K562 (cell line): ENCODE data around the gene ASB18. TPM values are rescaled to one million over a fixed set of nuclear protein-coding genes. Genes with fewer than 3 reads are reported as not detected.
A peak's percentile ranks its signal among the peaks of the same experiment; 100 is the strongest.

Experiments
- ATAC-seq: fragments of 200-7000 bp; cut with Tn5 transposase; 3 replicates; pipeline ENCODE4 v1.9.1; 2020; ENCODE audit warnings: moderate library complexity
- BruUV-seq: library from RNA; stranded (reverse); fragments of 400-500 nt; replicated peaks from 2 replicates; lab custom pipeline; 2021; lab: Mats Ljungman, UMichigan
- CTCF ChIA-PET: fragments of 300-600 bp; formaldehyde crosslinking; extraction: SDS; loops from one replicate; lab custom pipeline; 2021; ENCODE audit warnings: low intra/inter-chr PET ratio; lab: Yijun Ruan, JAX
- POLR2A ChIA-PET: fragments of 300-600, 350-650 bp; sonication (Branson Sonifier 250); formaldehyde crosslinking; extraction: SDS; loops from one replicate; lab custom pipeline; 2021; ENCODE audit warnings: antibody characterized with exemption, inconsistent platforms; lab: Yijun Ruan, JAX
- DNase-seq, 4 experiments: peaks; one replicate each; pipeline versions ENCODE4 v3.0.0 to v3.0.0-alpha.2; 2011 to 2018; ENCODE audit warnings: low spot score in 3 of 4, mixed read lengths in 3 of 4; ENCODE audit errors: extremely low read depth in 1 of 4
- FAIRE-seq: peaks from 2 replicates; lab custom pipeline; 2011; peaks lifted over from hg19 to GRCh38; lab: Jason Lieb, UNC
- H2AFZ ChIP-seq: 2 replicates; pipeline ENCODE4 v1.6.0; 2011; ENCODE audit warnings: low read depth, low read length, control low read depth, inconsistent platforms
- H3K27ac ChIP-seq: fragments of 200-600 bp; 3 replicates; pipeline ENCODE4 v1.8.0; 2011; ENCODE audit warnings: low read depth, mild to moderate bottlenecking, control low read depth, inconsistent platforms, low read length, moderate library complexity, mixed read lengths; ENCODE audit errors: extremely low read depth
- H3K27me3 ChIP-seq, 2 experiments: fragments of 300-600 bp in 1 of 2; 2 replicates in 1 of 2; 3 replicates in 1 of 2; pipeline versions ENCODE4 v1.6.0 to v1.8.0; 2011; ENCODE audit warnings: inconsistent platforms in 2 of 2, low read length in 2 of 2, mild to moderate bottlenecking in 1 of 2, mixed read lengths in 1 of 2, moderate library complexity in 1 of 2; ENCODE audit not compliant: control insufficient read depth in 2 of 2, insufficient read depth in 2 of 2
- H3K36me3 ChIP-seq: fragments of 300-600 bp; 3 replicates; pipeline ENCODE4 v1.8.0; 2011; ENCODE audit warnings: mild to moderate bottlenecking, low read length, inconsistent platforms; ENCODE audit not compliant: control insufficient read depth, insufficient read depth
- H3K4me1 ChIP-seq, 2 experiments: fragments of 200-600 bp in 1 of 2; replicated peaks in 1 of 2; 2 replicates in 1 of 2; 3 replicates in 1 of 2; pipeline versions ENCODE4 v1.5.1 to v1.8.0; 2011; ENCODE audit warnings: inconsistent platforms in 2 of 2, low read length in 2 of 2, mild to moderate bottlenecking in 1 of 2, mixed read lengths in 1 of 2, moderate library complexity in 1 of 2; ENCODE audit not compliant: control insufficient read depth in 2 of 2, insufficient read depth in 2 of 2
- H3K4me2 ChIP-seq: 2 replicates; pipeline ENCODE4 v1.6.1; 2011; ENCODE audit warnings: low read length, control low read depth, inconsistent platforms, mixed read lengths; ENCODE audit not compliant: insufficient read depth
- H3K4me3 ChIP-seq: fragments of 200-600 bp; sonication (generic), shearing (Covaris generic); 2 replicates; pipeline ENCODE4 v1.5.1; 2016; ENCODE audit warnings: control low read depth, inconsistent platforms
- H3K79me2 ChIP-seq: fragments of 200-600 bp; 3 replicates; pipeline ENCODE4 v1.8.0; 2011; ENCODE audit warnings: low read length, inconsistent platforms; ENCODE audit not compliant: control insufficient read depth, insufficient read depth
- H3K9ac ChIP-seq, 2 experiments: 2 replicates each; pipeline versions ENCODE4 v1.6.0 to v1.6.1; 2011; ENCODE audit warnings: low read depth in 2 of 2, low read length in 2 of 2, control low read depth in 1 of 2, inconsistent platforms in 1 of 2, mild to moderate bottlenecking in 1 of 2, mixed read lengths in 1 of 2; ENCODE audit not compliant: insufficient read depth in 1 of 2
- H3K9me1 ChIP-seq: one replicate; pipeline ENCODE4 v1.6.0; 2011; ENCODE audit warnings: inconsistent platforms, mild to moderate bottlenecking, low read length, moderate library complexity; ENCODE audit not compliant: control insufficient read depth, insufficient read depth
- H3K9me3 ChIP-seq: replicated peaks from 2 replicates; pipeline ENCODE4 v1.5.1; 2011; ENCODE audit warnings: low read depth, low read length, inconsistent platforms; ENCODE audit not compliant: control insufficient read depth, insufficient read depth
- H4K20me1 ChIP-seq: replicated peaks from 2 replicates; pipeline ENCODE4 v1.6.1; 2011; ENCODE audit warnings: low read length, inconsistent platforms, mixed read lengths; ENCODE audit not compliant: control insufficient read depth, insufficient read depth
- EGR1 ChIP-seq: fragments of 450-650 bp; conservative IDR thresholded peaks from 2 replicates; pipeline ENCODE4 v1.6.1; 2017; ENCODE audit warnings: mild to moderate bottlenecking
- ELF1 ChIP-seq: fragments of 200-800 bp; sonication (Bioruptor generic); IDR thresholded peaks from 2 replicates; pipeline ENCODE4 v1.6.1; 2016; ENCODE audit warnings: missing genetic modification characterization, missing compliant biosample characterization
- FOXJ3 ChIP-seq: sonication (generic); formaldehyde crosslinking; IDR thresholded peaks from 2 replicates; pipeline ENCODE4 v1.4.0; 2020; ENCODE audit warnings: mild to moderate bottlenecking, missing genetic modification reagents
- GABPB1 ChIP-seq: sonication (generic); formaldehyde crosslinking; IDR thresholded peaks from 2 replicates; pipeline ENCODE4 v1.8.0; 2022; ENCODE audit warnings: mild to moderate bottlenecking, missing genetic modification reagents
- ILK ChIP-seq: fragments of 450-650 bp; IDR thresholded peaks from 2 replicates; pipeline ENCODE4 v1.6.1; 2016; ENCODE audit warnings: missing genetic modification characterization, low read depth, mild to moderate bottlenecking, missing compliant biosample characterization, moderate library complexity, borderline replicate concordance
- MED1 ChIP-seq: sonication (generic); formaldehyde crosslinking; IDR thresholded peaks from 2 replicates; pipeline ENCODE4 v1.8.1; 2023; ENCODE audit warnings: missing genetic modification reagents, borderline replicate concordance
- MYBL2 ChIP-seq, 2 experiments: fragments of 450-650 bp in 1 of 2; sonication (generic) in 1 of 2; formaldehyde crosslinking in 1 of 2; IDR thresholded peaks; 2 replicates each; pipeline versions ENCODE4 v1.6.1 to v1.8.1; 2017 to 2022; ENCODE audit warnings: borderline replicate concordance in 1 of 2, inconsistent platforms in 1 of 2, low read depth in 1 of 2, mild to moderate bottlenecking in 1 of 2, missing genetic modification reagents in 1 of 2, moderate library complexity in 1 of 2
- NFATC3 ChIP-seq: fragments of 450-650 bp; IDR thresholded peaks from 2 replicates; pipeline ENCODE4 v1.6.1; 2017; ENCODE audit warnings: mild to moderate bottlenecking
- POLR2A ChIP-seq: fragments of 450-650 bp; conservative IDR thresholded peaks from 2 replicates; pipeline ENCODE4 v1.6.1; 2016
- RAD21 ChIP-seq, 2 experiments: fragments of 250-450 bp in 1 of 2; fragments of 450-650 bp in 1 of 2; sonication (Bioruptor Pico) in 1 of 2; formaldehyde crosslinking in 1 of 2; IDR thresholded peaks in 1 of 2; conservative IDR thresholded peaks in 1 of 2; 2 replicates each; pipeline versions ENCODE4 v1.4.0 to v1.8.0; 2020 to 2022; ENCODE audit warnings: mild to moderate bottlenecking in 2 of 2, moderate library complexity in 1 of 2
- SMARCE1 ChIP-seq: fragments of 450-650 bp; IDR thresholded peaks from 2 replicates; pipeline ENCODE4 v1.7.1; 2016; ENCODE audit warnings: mild to moderate bottlenecking
- TAF1 ChIP-seq: IDR thresholded peaks from 2 replicates; pipeline ENCODE4 v1.6.1; 2011; ENCODE audit warnings: mild to moderate bottlenecking, low read length, moderate library complexity; ENCODE audit not compliant: insufficient read depth, control insufficient read depth, severe bottlenecking; ENCODE audit errors: extremely low read depth
- TRIM24 ChIP-seq, 2 experiments: fragments of 450-650 bp; IDR thresholded peaks; 2 replicates each; pipeline ENCODE4 v1.6.1; 2016
- TSC22D4 ChIP-seq: fragments of 450-650 bp; IDR thresholded peaks from 2 replicates; pipeline ENCODE4 v1.6.1; 2016; ENCODE audit warnings: missing genetic modification characterization, missing biosample characterization, control low read depth
- USF2 ChIP-seq: sonication (generic); formaldehyde crosslinking; IDR thresholded peaks from 2 replicates; pipeline ENCODE4 v1.5.0; 2020; ENCODE audit warnings: missing genetic modification reagents
- ZNF239 ChIP-seq: fragments of 250-450 bp; sonication (Bioruptor Pico); IDR thresholded peaks from 2 replicates; pipeline ENCODE4 v1.4.0; 2020; ENCODE audit warnings: mild to moderate bottlenecking
- ZNF316 ChIP-seq: fragments of 450-650 bp; IDR thresholded peaks from 2 replicates; pipeline ENCODE4 v1.6.1; 2016
- WGBS: fragments of 100-300 bp; shearing (Covaris generic); methylation state at CpG from one replicate; pipeline ENCODE4 v1.1.6; 2016; ENCODE audit warnings: low coverage, mixed read lengths; ENCODE audit not compliant: insufficient coverage; ENCODE audit errors: missing lambda C conversion rate; 5-methylcytosine and 5-hydroxymethylcytosine counted together
- in situ Hi-C: fragments of 300-500 bp; cut with MboI; formaldehyde crosslinking; loops from 4 replicates; pipeline ENCODE4 v1.15.0; 2018; ENCODE audit warnings: inconsistent platforms, mixed read lengths
- intact Hi-C: fragments of 100-400 bp; cut with micrococcal nuclease; formaldehyde crosslinking; loops from 2 replicates; pipeline ENCODE4 v1.14.2; 2022
- polyA plus RNA-seq, 8 experiments: library from polyadenylated mRNA; depleted of rRNA in 4 of 8; stranded (reverse) in 5 of 8; unstranded in 3 of 8; fragments of >200 nt; fragmentation: Nextera tagmentation in 2 of 8; fragmentation: Illumina TruSeq in 1 of 8; extraction: Ambion mirVana in 2 of 8; extraction: Trizol in 1 of 8; gene quantifications; 2 replicates each; pipeline versions ENCODE4 v1.2.1 to v1.2.3, GENCODE V29; 2011 to 2014; ENCODE audit warnings: inconsistent platforms in 1 of 8, missing spikeins in 1 of 8
- total RNA-seq, 7 experiments: library from RNA; depleted of rRNA in 6 of 7; stranded (reverse); fragments of >200 nt in 6 of 7; fragmentation: Illumina TruSeq in 2 of 7; extraction: Trizol in 2 of 7; gene quantifications; 2 replicates each; pipeline versions ENCODE4 v1.2.1 to v1.2.3, GENCODE V29; 2011 to 2021; ENCODE audit warnings: low replicate concordance in 1 of 7

The ASB18 gene
- total and polyA plus RNA-seq, 9 of the 15 experiments (the other 6 are each of a cell fraction or from before 2014, with no cell fraction given), result not detected

GRCh38 chr2:236160366-236161081 lies 103.7 kb downstream of the ASB18 start:
- Histone ChIP-seq H3K27me3 (peaks cover 3 to 37% of the 10 kb centered on the region in 2 experiments; a peak in 3 of 5 replicates), H3K79me2 (no peaks in the 10 kb centered on the region), H4K20me1 (no peaks in the 10 kb centered on the region), H2AFZ (no peak overlapping the region), H3K4me3 (no peak overlapping the region), H3K9ac (no peak overlapping the region), H3K4me2 (no peak overlapping the region), H3K9me1 (no peaks in the 10 kb centered on the region), H3K4me1 (peaks cover 0 to 7% of the 10 kb centered on the region in 2 experiments; a peak in 2 of 5 replicates), H3K36me3 (no peaks in the 10 kb centered on the region), H3K27ac (no peak overlapping the region), H3K9me3 (no peaks in the 10 kb centered on the region)
- no TSS peak for BruUV-seq
- intact Hi-C loops (no loop called here), in situ Hi-C loops (no loop called here)
- TF ChIP-seq EGR1 (peak; percentile 74), GABPB1 (CRISPR knock-in tag) (no peak)
- POLR2A ChIA-PET, result no interaction called here
- ATAC-seq (no peak), DNase-seq (no peak), FAIRE-seq (no peak)
- CTCF ChIA-PET, result no interaction called here
- 3% methylated on average over 5 of the region's 22 CpGs for WGBS

GRCh38 chr2:236159778-236160170 lies 104.4 kb downstream of the ASB18 start:
- BruUV-seq, result no TSS peak
- H3K79me2 ChIP-seq, result no peaks in the 10 kb centered on the region
- POLR2A ChIA-PET, result no interaction called here
- no peaks in the 10 kb centered on the region for H4K20me1 ChIP-seq
- intact Hi-C loops (no loop called here), in situ Hi-C loops (no loop called here)
- no peaks in the 10 kb centered on the region for H3K36me3 ChIP-seq
- no peak for FAIRE-seq
- CTCF ChIA-PET, result no interaction called here
- H3K9me1 ChIP-seq, result no peaks in the 10 kb centered on the region
- ATAC-seq, result no peak
- H3K4me2 ChIP-seq, result no peak overlapping the region
- H3K4me3 ChIP-seq, result no peak overlapping the region
- H3K9ac ChIP-seq, result no peak overlapping the region
- no peak overlapping the region for H3K27ac ChIP-seq
- WGBS, result no CpG with 5 or more reads among the region's 33 CpGs
- no peak for DNase-seq
- H3K27me3 ChIP-seq, result peaks cover 3 to 40% of the 10 kb centered on the region in 2 experiments; a peak in 3 of 5 replicates
- no peak overlapping the region for H2AFZ ChIP-seq
- H3K9me3 ChIP-seq, result no peaks in the 10 kb centered on the region
- H3K4me1 ChIP-seq, result peaks cover 0 to 7% of the 10 kb centered on the region in 2 experiments; a peak in 2 of 5 replicates
- TF ChIP-seq MED1 (CRISPR knock-in tag) (no peak), TAF1 (no peak), RAD21 (CRISPR knock-in tag; conservative IDR thresholded peaks at IDR 0.05 in 1 of 2, IDR thresholded peaks at IDR 0.05 in 1 of 2) (no peak), MYBL2 (IDR thresholded peaks at IDR 0.05; ENCODE audit: low read depth) (no peak), MYBL2 (CRISPR knock-in tag; IDR thresholded peaks at IDR 0.05; ENCODE audit: borderline replicate concordance) (no peak), POLR2A (no peak), SMARCE1 (no peak), FOXJ3 (CRISPR knock-in tag) (no peak), ELF1 (tag) (no peak), ZNF316 (no peak), TSC22D4 (tag) (no peak), ILK (tag) (no peak), USF2 (CRISPR knock-in tag) (no peak), NFATC3 (no peak), TRIM24 (IDR thresholded peaks at IDR 0.05) (no peak), ZNF239 (CRISPR knock-in tag) (no peak)
